Nephron (organoid): ENCODE results near the gene PCDH15.

Experiments used
- H3K27ac Mint-ChIP-seq, 3 experiments: 2 replicates each; pipeline ENCODE4 v1.8.0; 2020; ENCODE audit warnings: mixed read lengths in 3 of 3, mild to moderate bottlenecking in 2 of 3, moderate library complexity in 1 of 3
- H3K27me3 Mint-ChIP-seq: 2 replicates; pipeline ENCODE4 v1.8.0; 2021; ENCODE audit warnings: low read depth, mild to moderate bottlenecking, moderate library complexity, mixed read lengths
- H3K36me3 Mint-ChIP-seq: 2 replicates; pipeline ENCODE4 v1.8.0; 2020; ENCODE audit warnings: low read depth, mixed read lengths
- H3K4me1 Mint-ChIP-seq: 2 replicates; pipeline ENCODE4 v1.8.0; 2020; ENCODE audit warnings: mixed read lengths
- H3K4me3 Mint-ChIP-seq, 3 experiments: 2 replicates each; pipeline ENCODE4 v1.8.0; 2020; ENCODE audit warnings: mild to moderate bottlenecking in 3 of 3, mixed read lengths in 3 of 3, moderate library complexity in 2 of 3
- H3K9me3 Mint-ChIP-seq: 2 replicates; pipeline ENCODE4 v1.8.0; 2020; ENCODE audit warnings: mixed read lengths
- TF ChIP-seq, protein P1 (sequence below), 3 experiments: fragments of 200-600 bp; sonication (generic); IDR thresholded peaks; one replicate each; pipeline ENCODE4 v1.5.0; 2021; ENCODE audit warnings: antibody characterized with exemption in 3 of 3; ENCODE audit not compliant: unreplicated experiment in 3 of 3

Gene PCDH15

DNA sequence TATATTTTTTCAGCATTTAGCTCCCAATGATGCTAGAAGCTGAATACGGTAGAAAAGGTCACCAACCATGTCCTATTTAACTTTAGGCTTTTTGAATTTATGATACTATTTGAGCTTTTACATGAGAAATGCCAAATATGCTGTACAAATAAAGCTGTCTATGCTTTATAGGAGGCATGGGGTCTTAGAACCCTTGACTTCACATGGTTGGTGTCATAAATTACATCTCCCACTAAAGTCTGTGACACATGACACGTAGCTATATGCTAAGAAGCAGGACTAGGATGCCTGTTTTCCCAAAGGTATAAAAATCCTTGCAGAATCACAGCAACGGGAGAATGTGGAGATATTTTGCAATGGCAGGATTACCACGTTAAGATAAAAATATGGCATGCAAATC is 960.4 kb downstream of the PCDH15 start:
- H3K4me3 Mint-ChIP-seq = no peak overlapping the region
- no peak overlapping the region for H3K27ac Mint-ChIP-seq
- H3K9me3 Mint-ChIP-seq = no peaks in the 10 kb centered on the region
- H3K36me3 Mint-ChIP-seq = no peaks in the 10 kb centered on the region
- peaks cover 14% of the 10 kb centered on the region for H3K4me1 Mint-ChIP-seq
- TF ChIP-seq, protein P1, sequence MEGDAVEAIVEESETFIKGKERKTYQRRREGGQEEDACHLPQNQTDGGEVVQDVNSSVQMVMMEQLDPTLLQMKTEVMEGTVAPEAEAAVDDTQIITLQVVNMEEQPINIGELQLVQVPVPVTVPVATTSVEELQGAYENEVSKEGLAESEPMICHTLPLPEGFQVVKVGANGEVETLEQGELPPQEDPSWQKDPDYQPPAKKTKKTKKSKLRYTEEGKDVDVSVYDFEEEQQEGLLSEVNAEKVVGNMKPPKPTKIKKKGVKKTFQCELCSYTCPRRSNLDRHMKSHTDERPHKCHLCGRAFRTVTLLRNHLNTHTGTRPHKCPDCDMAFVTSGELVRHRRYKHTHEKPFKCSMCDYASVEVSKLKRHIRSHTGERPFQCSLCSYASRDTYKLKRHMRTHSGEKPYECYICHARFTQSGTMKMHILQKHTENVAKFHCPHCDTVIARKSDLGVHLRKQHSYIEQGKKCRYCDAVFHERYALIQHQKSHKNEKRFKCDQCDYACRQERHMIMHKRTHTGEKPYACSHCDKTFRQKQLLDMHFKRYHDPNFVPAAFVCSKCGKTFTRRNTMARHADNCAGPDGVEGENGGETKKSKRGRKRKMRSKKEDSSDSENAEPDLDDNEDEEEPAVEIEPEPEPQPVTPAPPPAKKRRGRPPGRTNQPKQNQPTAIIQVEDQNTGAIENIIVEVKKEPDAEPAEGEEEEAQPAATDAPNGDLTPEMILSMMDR (IDR thresholded peaks at IDR 0.05; ENCODE audit: unreplicated experiment in 3 of 3) = no peak
- peaks cover 5% of the 10 kb centered on the region for H3K27me3 Mint-ChIP-seq

DNA sequence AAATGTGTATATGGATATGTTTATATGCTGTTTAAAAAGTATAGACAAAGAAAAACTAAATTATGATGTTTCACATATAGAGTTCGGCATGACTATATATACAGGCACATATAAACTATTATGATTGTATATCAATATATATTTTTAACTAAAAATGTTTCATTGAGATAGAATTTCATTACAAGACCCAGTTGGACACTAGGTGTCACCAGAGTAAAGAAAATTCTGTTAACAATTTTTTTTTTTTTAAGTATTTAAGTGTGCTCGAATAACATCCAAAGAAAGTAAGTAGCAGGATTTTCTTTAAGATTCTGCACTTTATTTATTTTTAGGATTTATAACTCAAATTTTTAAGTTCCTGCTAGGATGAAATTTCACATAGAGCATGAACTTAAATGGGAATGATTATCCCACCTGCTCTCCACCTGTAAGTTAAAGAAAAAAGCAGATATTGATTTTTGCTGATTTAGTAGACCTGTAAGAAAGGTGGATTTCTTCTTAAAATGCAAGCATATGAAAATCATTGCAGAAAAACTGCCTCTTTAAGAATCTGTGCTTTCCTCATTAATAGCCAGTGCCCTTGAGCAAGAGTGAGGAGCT is 961.5 kb downstream of the PCDH15 start:
- H3K9me3 Mint-ChIP-seq = no peaks in the 10 kb centered on the region
- H3K4me1 Mint-ChIP-seq = peaks cover 14% of the 10 kb centered on the region
- no peak overlapping the region for H3K4me3 Mint-ChIP-seq
- H3K27ac Mint-ChIP-seq = no peak overlapping the region
- peaks cover 5% of the 10 kb centered on the region for H3K27me3 Mint-ChIP-seq
- TF ChIP-seq, protein P1 (IDR thresholded peaks at IDR 0.05; ENCODE audit: unreplicated experiment in 3 of 3) = peak; percentile 49 to 77 (median 59)
- H3K36me3 Mint-ChIP-seq = no peaks in the 10 kb centered on the region

- Mint-ChIP-seq H3K9me3 (no peaks in the 10 kb centered on the region), H3K36me3 (no peaks in the 10 kb centered on the region), H3K27me3 (peaks cover 4% of the 10 kb centered on the region), H3K27ac (no peak overlapping the region), H3K4me1 (peaks cover 4% of the 10 kb centered on the region), H3K4me3 (no peak overlapping the region)
- TF ChIP-seq, protein P1 (IDR thresholded peaks at IDR 0.05; ENCODE audit: unreplicated experiment in 3 of 3) = no peak
Observed at GRCh38 chr10:53836638-53837037, 964.4 kb downstream of the PCDH15 start.

DNA sequence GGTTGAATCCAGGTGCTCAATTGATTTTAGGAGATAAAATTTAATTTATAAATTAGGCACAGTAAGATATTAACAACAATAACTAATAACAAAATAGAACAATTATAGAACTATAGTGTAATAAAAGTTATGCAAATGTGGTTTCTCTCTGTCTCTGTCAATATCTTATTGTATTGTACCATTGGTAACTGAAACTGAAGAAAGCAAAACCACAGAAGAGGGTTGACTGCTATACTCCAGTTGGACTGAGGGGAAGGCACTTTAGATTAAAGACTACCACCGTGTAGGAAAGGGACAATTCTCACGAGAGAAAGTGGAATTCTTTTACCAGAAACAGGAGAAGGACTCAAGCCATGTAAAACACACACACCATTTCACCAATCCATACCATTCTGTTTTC is 967.1 kb downstream of the PCDH15 start:
- H3K4me3 Mint-ChIP-seq = no peak overlapping the region
- H3K27ac Mint-ChIP-seq = no peak overlapping the region
- H3K4me1 Mint-ChIP-seq = no peaks in the 10 kb centered on the region
- no peaks in the 10 kb centered on the region for H3K36me3 Mint-ChIP-seq
- no peaks in the 10 kb centered on the region for H3K27me3 Mint-ChIP-seq
- H3K9me3 Mint-ChIP-seq = no peaks in the 10 kb centered on the region
- TF ChIP-seq, protein P1 (IDR thresholded peaks at IDR 0.05; ENCODE audit: unreplicated experiment in 3 of 3) = no peak

DNA sequence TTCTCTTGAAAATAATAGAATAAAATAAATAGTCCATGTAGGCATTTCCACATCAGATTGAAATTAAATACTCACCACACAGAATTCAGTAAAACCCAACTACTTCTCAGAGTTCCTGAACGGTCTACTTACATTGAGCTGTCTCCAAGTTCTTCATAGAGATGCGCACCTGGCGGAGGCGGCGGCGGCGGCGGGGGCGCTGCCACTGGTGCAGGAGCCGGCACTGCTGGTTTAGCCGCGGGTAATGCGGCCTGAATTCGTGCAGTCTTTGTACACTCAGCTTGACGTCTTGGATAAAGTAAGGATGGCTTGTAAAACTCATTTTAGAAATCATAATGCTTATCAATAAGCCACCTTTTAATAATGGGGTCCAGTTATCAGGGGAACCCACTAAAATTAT is 973.8 kb downstream of the PCDH15 start:
- Mint-ChIP-seq H3K4me3 (no peak overlapping the region), H3K27ac (no peak overlapping the region), H3K36me3 (no peaks in the 10 kb centered on the region), H3K4me1 (no peaks in the 10 kb centered on the region), H3K27me3 (no peaks in the 10 kb centered on the region), H3K9me3 (no peaks in the 10 kb centered on the region)
- TF ChIP-seq, protein P1 (IDR thresholded peaks at IDR 0.05; ENCODE audit: unreplicated experiment in 3 of 3) = no peak

DNA sequence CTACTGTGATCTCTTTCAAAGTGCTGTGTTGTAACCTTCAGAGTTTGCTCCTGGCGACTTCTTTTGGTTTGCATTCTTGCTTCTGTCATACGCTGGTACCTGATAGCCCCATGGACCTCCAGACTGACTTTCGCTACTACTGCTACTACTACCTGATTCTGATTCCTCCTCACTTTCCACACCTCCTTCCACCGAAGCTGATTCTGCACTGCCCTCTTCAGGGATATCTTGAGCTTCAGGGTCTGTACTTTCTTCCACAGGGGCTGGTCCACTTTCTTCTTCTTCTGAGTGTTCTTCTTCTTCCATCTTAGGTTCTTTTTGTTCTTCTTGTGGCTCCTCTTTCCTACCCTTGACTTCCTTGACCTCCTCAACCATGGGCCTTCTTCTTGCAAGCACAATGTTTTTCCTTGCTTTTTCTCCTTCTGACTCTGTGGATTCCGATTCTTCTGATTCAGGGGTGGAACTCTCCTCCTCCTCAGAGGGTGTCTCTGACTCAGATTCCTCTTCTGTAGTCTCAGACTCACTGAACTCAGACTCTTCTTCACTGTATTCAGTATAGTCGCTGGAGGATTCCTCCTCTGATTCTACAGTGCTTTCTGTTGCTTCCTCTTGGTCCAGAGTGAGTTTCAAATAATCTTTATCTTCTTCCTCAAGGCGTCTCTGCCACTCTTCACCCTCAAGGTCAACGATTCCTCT is 992.2 kb downstream of the PCDH15 start:
- TF ChIP-seq, protein P1 (IDR thresholded peaks at IDR 0.05; ENCODE audit: unreplicated experiment in 3 of 3) = no peak
- no peaks in the 10 kb centered on the region for H3K9me3 Mint-ChIP-seq
- no peaks in the 10 kb centered on the region for H3K4me1 Mint-ChIP-seq
- no peaks in the 10 kb centered on the region for H3K27me3 Mint-ChIP-seq
- no peak overlapping the region for H3K4me3 Mint-ChIP-seq
- no peaks in the 10 kb centered on the region for H3K36me3 Mint-ChIP-seq
- no peak overlapping the region for H3K27ac Mint-ChIP-seq
